ENCODE measurements around the gene ZBTB7B.
"Not testable (repeated sequence)": the region's sequence is repeated elsewhere in the genome, so short reads cannot be mapped to it uniquely, and the experiment has no call there.

The ZBTB7B gene

GRCh38 chr1:154972213-154972516 lies 30.4 kb upstream of the ZBTB7B start:
- no peaks in the 10 kb centered on the region for H3K27me3 ChIP-seq (ENCODE audit: insufficient read depth, low read length)
- H3K4me3 ChIP-seq (ENCODE audit: low read length), result no peak overlapping the region
- H3K4me1 ChIP-seq (ENCODE audit: insufficient read depth, low read length), result peaks cover 56% of the 10 kb centered on the region
- H3K36me3 ChIP-seq (ENCODE audit: insufficient read depth, low read length), result peaks cover 7% of the 10 kb centered on the region
- no peak overlapping the region for H2AFZ ChIP-seq (ENCODE audit: low read depth, low read length)
- no peaks in the 10 kb centered on the region for H3K9me3 ChIP-seq (ENCODE audit: low read length)

GRCh38 chr1:154972517-154973343 lies 29.9 kb upstream of the ZBTB7B start:
- Histone ChIP-seq H3K4me3 (ENCODE audit: low read length) (peak overlapping the region; percentile 3), H3K27me3 (ENCODE audit: insufficient read depth, low read length) (no peaks in the 10 kb centered on the region), H3K9me3 (ENCODE audit: low read length) (no peaks in the 10 kb centered on the region), H3K36me3 (ENCODE audit: insufficient read depth, low read length) (peaks cover 6% of the 10 kb centered on the region), H2AFZ (ENCODE audit: low read depth, low read length) (no peak overlapping the region), H3K4me1 (ENCODE audit: insufficient read depth, low read length) (peaks cover 56% of the 10 kb centered on the region)

- Histone ChIP-seq H3K9me3 (ENCODE audit: low read length) (no peaks in the 10 kb centered on the region), H2AFZ (ENCODE audit: low read depth, low read length) (peak overlapping the region; percentile 46), H3K27me3 (ENCODE audit: insufficient read depth, low read length) (no peaks in the 10 kb centered on the region), H3K36me3 (ENCODE audit: insufficient read depth, low read length) (peaks cover 8% of the 10 kb centered on the region), H3K4me1 (ENCODE audit: insufficient read depth, low read length) (peaks cover 55% of the 10 kb centered on the region), H3K4me3 (ENCODE audit: low read length) (peak overlapping the region; percentile 89)
Observed at GRCh38 chr1:154973344-154974101, 29.1 kb upstream of the ZBTB7B start.

- no peaks in the 10 kb centered on the region for H3K27me3 ChIP-seq (ENCODE audit: insufficient read depth, low read length)
- peaks cover 11% of the 10 kb centered on the region for H3K36me3 ChIP-seq (ENCODE audit: insufficient read depth, low read length)
- H3K9me3 ChIP-seq (ENCODE audit: low read length), result no peaks in the 10 kb centered on the region
- peak within 1 kb of the TSS; percentile 46 for H2AFZ ChIP-seq (ENCODE audit: low read depth, low read length)
- H3K4me1 ChIP-seq (ENCODE audit: insufficient read depth, low read length), result peaks cover 50% of the 10 kb centered on the region
- peak within 1 kb of the TSS; percentile 89 for H3K4me3 ChIP-seq (ENCODE audit: low read length)
Observed at GRCh38 chr1:154974102-154974807, 28.3 kb upstream of the ZBTB7B start, which contains the start of gene CKS1B. TSS of gene CKS1B (plus strand) at chr1:154974681. CDS start at chr1:154974746, 65 bp downstream.

- no peaks in the 10 kb centered on the region for H3K27me3 ChIP-seq (ENCODE audit: insufficient read depth, low read length)
- H3K4me1 ChIP-seq (ENCODE audit: insufficient read depth, low read length), result peaks cover 44% of the 10 kb centered on the region
- H3K36me3 ChIP-seq (ENCODE audit: insufficient read depth, low read length), result peaks cover 13% of the 10 kb centered on the region
- peak overlapping the region; percentile 89 for H3K4me3 ChIP-seq (ENCODE audit: low read length)
- peak overlapping the region; percentile 0 for H2AFZ ChIP-seq (ENCODE audit: low read depth, low read length)
- H3K9me3 ChIP-seq (ENCODE audit: low read length), result no peaks in the 10 kb centered on the region
Observed at GRCh38 chr1:154974808-154975408, 27.7 kb upstream of the ZBTB7B start.

- peaks cover 37% of the 10 kb centered on the region for H3K4me1 ChIP-seq (ENCODE audit: insufficient read depth, low read length)
- H3K4me3 ChIP-seq (ENCODE audit: low read length), result peak overlapping the region; percentile 89
- H3K9me3 ChIP-seq (ENCODE audit: low read length), result no peaks in the 10 kb centered on the region
- H3K36me3 ChIP-seq (ENCODE audit: insufficient read depth, low read length), result peaks cover 13% of the 10 kb centered on the region
- no peaks in the 10 kb centered on the region for H3K27me3 ChIP-seq (ENCODE audit: insufficient read depth, low read length)
- H2AFZ ChIP-seq (ENCODE audit: low read depth, low read length), result peak overlapping the region; percentile 0
Observed at GRCh38 chr1:154975409-154976059, 27.1 kb upstream of the ZBTB7B start.

- not testable (repeated sequence) for H3K9me3 ChIP-seq (ENCODE audit: low read length); H3K4me3 ChIP-seq (ENCODE audit: low read length); H2AFZ ChIP-seq (ENCODE audit: low read depth, low read length); H3K27me3 ChIP-seq (ENCODE audit: insufficient read depth, low read length)
- Histone ChIP-seq H3K36me3 (ENCODE audit: insufficient read depth, low read length) (peaks cover 13% of the 10 kb centered on the region), H3K4me1 (ENCODE audit: insufficient read depth, low read length) (peaks cover 20% of the 10 kb centered on the region)
Observed at GRCh38 chr1:154977762-154978161, 24.8 kb upstream of the ZBTB7B start.

GRCh38 chr1:154978360-154978759 lies 24.2 kb upstream of the ZBTB7B start:
- Histone ChIP-seq H3K27me3 (ENCODE audit: insufficient read depth, low read length) (no peaks in the 10 kb centered on the region), H3K4me3 (ENCODE audit: low read length) (no peak overlapping the region), H3K36me3 (ENCODE audit: insufficient read depth, low read length) (peaks cover 13% of the 10 kb centered on the region), H3K4me1 (ENCODE audit: insufficient read depth, low read length) (peaks cover 17% of the 10 kb centered on the region), H2AFZ (ENCODE audit: low read depth, low read length) (no peak overlapping the region), H3K9me3 (ENCODE audit: low read length) (no peaks in the 10 kb centered on the region)

GRCh38 chr1:154982341-154982740 lies 20.3 kb upstream of the ZBTB7B start:
- H3K9me3 ChIP-seq (ENCODE audit: low read length), result no peaks in the 10 kb centered on the region
- H3K4me1 ChIP-seq (ENCODE audit: insufficient read depth, low read length), result peaks cover 10% of the 10 kb centered on the region
- H3K27me3 ChIP-seq (ENCODE audit: insufficient read depth, low read length), result no peaks in the 10 kb centered on the region
- H3K36me3 ChIP-seq (ENCODE audit: insufficient read depth, low read length), result peaks cover 19% of the 10 kb centered on the region
- peak overlapping the region; percentile 44 for H2AFZ ChIP-seq (ENCODE audit: low read depth, low read length)
- H3K4me3 ChIP-seq (ENCODE audit: low read length), result peak overlapping the region; percentile 62

- H3K9me3 ChIP-seq (ENCODE audit: low read length), result no peaks in the 10 kb centered on the region
- H3K27me3 ChIP-seq (ENCODE audit: insufficient read depth, low read length), result no peaks in the 10 kb centered on the region
- peak within 1 kb of the TSS; percentile 62 for H3K4me3 ChIP-seq (ENCODE audit: low read length)
- peak within 1 kb of the TSS; percentile 44 for H2AFZ ChIP-seq (ENCODE audit: low read depth, low read length)
- peaks cover 10% of the 10 kb centered on the region for H3K4me1 ChIP-seq (ENCODE audit: insufficient read depth, low read length)
- H3K36me3 ChIP-seq (ENCODE audit: insufficient read depth, low read length), result peaks cover 22% of the 10 kb centered on the region
Observed at GRCh38 chr1:154982897-154983648, 19.5 kb upstream of the ZBTB7B start, which contains the start of gene FLAD1. TSS of gene FLAD1 (plus strand) at chr1:154983344. CDS start at chr1:154983695, 351 bp downstream.

GRCh38 chr1:154983776-154984466 lies 18.7 kb upstream of the ZBTB7B start:
- H3K9me3 ChIP-seq (ENCODE audit: low read length), result no peaks in the 10 kb centered on the region
- H3K27me3 ChIP-seq (ENCODE audit: insufficient read depth, low read length), result no peaks in the 10 kb centered on the region
- peaks cover 10% of the 10 kb centered on the region for H3K4me1 ChIP-seq (ENCODE audit: insufficient read depth, low read length)
- no peak overlapping the region for H2AFZ ChIP-seq (ENCODE audit: low read depth, low read length)
- peak overlapping the region; percentile 62 for H3K4me3 ChIP-seq (ENCODE audit: low read length)
- peaks cover 24% of the 10 kb centered on the region for H3K36me3 ChIP-seq (ENCODE audit: insufficient read depth, low read length)

All from neuron (in vitro differentiated cells).